H4 (cell line): ENCODE results near the gene FAT1. TPM values are rescaled to one million over a fixed set of nuclear protein-coding genes. Genes with fewer than 3 reads are reported as not detected.
"Not testable (repeated sequence)": the region's sequence is repeated elsewhere in the genome, so short reads cannot be mapped to it uniquely, and the experiment has no call there.

Source experiments
- DNase-seq: peaks from one replicate; pipeline ENCODE4 v3.0.0-alpha.2; 2015; ENCODE audit warnings: low spot score
- total RNA-seq: library from RNA; depleted of rRNA; stranded (reverse); fragments of >200 nt; shearing (Covaris generic); gene quantifications from 2 replicates; pipeline ENCODE4 v1.2.3, GENCODE V29; 2014

Gene FAT1
- total RNA-seq, 1 experiment from 2014 or later = 71.6 TPM

DNA sequence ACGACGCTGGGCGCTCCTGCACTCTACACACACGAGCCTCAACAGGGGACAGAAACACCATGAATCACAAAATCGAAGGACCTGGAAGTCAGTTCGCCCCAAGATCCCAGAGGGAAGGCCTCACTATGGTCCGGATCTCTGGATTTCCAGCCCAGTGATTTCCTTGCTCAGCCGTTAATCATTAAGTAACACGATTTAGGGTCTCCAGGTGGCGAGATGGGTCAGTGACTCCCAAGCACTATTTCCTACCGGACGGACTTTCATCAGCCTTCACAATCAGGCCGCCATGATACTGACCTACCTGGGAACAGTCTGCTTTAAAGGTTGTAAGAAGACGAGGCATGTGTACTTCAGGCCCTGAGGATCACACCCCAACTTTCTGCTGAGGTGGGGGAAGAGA lies 63.7 kb downstream of the FAT1 start:
- no peak for DNase-seq

DNA sequence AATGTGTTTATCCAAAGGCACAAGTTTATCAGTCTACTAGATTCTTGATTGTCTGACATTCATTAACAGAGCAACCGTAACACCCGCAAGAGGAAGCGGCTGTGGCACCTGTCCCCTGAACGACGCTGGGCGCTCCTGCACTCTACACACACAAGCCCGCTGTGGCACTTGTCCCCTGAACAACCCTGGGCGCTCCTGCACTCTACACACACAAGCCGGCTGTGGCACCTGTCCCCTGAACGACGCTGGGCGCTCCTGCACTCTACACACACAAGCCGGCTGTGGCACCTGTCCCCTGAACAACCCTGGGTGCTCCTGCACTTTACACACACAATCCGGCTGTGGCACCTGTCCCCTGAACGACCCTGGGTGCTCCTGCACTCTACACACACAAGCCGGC lies 64.2 kb downstream of the FAT1 start:
- DNase-seq = not testable (repeated sequence)

DNA sequence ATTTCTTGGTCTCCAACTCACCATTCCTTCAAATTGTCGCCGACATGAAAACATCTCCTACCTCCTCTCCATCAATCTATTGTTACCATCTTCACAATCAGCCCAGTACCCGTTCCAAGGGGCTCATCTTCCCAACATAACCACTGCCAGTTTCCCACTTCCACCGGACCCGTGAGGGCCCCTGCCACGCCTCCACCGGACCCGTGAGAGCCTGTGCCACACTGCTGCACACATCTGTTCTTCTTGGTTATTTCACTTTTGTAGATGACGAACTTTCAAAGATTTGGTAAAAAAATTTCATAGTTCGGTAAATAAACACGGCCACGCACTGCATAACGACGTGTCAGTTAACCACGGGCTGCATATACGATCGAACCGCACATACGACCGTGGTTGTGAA lies 65.0 kb downstream of the FAT1 start:
- no peak for DNase-seq

DNA sequence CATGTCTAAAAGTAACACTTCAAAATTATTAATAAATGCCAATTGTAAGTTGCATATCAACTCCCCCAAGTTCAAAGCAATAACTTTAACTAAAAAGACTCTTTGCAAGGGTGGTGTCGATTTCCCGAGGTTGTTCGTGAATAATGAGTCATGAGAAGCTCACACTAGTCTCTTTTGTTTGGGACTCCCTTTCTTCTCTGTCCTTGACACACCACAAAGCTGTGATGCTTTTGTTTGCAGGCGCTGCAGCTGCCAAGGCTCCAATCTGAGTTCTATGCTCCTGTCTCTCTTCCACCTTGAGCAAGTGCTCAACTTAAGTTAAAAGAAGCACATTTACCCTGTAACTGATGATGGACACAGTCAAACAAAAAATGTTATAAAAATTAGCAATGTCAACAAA lies 65.9 kb downstream of the FAT1 start:
- DNase-seq = no peak

DNA sequence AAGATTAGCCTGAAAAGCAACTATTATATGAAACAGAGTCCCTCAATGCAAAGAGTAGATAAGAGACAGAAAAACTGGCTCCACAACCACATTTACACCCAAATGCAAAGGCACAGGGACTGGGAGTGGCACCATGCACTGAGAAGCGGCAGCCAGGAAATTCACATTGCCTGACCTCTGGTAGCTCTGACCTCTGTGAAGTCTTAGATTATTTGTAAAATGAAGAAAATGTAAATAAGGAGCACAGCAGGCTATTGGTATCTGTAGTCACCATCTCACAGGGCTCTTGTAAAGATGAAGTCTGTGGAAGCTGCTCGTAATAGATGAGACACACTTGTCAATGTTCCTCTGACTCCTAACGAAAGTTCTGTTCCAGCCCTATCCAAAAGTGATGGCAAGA lies 69.7 kb downstream of the FAT1 start:
- no peak for DNase-seq

DNA sequence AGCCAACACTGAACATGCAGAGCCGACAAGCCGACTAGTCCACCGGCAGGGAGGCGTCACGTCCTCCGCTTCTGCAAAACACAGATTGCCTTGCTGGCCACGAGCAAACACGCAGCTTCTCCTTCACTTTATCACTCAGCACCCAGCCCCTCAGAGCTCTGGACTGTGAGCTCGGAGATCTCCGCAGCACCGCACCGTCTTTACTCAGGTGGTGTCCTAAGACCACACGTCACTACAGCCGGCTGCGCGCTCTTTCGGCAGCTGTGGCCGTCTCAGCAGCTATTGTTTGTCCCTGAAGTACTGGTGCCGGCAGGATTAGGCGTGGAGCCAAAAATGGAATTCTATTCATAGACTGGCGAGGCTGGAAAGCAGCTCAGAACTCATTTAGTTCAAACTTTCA lies 72.0 kb downstream of the FAT1 start:
- no peak for DNase-seq

DNA sequence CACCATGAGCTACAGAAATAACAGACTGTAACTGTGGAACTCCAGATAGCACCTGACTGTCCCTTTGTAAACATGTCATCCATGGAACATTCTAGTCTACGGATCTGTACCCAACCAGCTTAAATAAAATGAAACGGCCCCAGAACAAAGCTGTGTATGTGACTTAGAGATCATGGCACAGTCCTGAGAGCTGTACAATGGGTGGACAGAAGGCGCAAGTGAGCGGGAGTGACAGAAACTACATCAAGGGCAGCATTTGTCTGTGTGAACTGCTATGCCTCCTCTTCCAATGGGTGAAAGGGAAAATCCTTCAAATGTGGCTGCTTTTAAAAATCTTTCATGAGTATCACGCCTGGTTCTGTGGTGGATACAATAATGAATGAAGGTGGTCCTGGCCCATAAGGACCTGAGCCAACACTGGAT lies 72.5 kb downstream of the FAT1 start:
- DNase-seq = no peak

DNA sequence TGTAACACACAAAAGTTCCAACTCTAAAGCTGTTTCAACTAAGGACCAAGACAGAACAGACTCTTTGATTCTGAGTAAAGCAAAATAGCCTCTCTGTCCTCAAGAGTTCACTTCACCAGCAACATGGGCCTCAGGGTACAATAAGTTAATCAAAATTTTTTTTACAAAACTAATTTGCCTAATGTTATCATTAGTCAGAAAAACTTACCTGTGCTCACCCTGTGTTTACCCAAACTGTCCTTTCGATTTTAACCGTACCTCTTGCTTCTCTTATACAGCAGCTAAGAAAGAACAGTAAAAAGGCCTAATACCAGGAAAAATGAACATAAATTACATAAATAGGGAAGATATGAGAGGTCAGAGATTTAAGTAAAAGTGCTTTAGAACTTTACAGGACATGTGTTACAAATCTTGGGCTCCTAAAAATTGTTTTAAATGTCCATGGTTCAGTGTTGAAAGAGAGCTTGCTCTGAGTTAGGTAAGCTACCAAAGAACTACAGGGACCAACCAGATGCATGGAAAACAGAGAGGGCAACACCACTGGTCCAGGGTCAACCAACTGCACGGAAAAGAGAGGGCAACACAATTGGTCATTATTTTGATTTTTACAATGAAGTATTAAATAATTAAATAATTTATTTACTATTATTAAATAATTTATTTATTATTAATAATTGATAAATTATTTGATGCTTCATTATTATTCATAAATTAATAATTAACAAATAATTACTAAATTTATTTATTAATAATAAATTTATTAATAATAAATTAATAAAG lies 73.1 kb downstream of the FAT1 start:
- DNase-seq = no peak

DNA sequence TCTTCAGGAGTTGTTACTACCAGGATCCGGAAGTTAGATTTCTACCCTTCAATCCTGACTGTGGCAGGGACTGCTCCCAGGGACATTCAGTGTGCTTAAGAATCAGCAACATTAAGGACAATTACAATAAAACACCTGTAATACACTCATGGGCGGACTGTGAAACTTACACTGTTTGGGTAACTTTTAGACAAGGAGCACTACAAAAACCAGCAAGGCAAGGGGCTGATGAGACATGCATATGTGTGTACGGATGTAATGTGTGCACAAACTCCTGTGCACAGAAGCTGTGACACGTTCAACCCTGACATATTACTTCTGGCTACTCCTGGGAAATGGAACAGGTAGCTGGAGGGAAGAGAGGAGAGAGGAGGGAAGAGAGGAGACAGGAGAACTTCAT lies 75.8 kb downstream of the FAT1 start:
- DNase-seq = no peak

DNA sequence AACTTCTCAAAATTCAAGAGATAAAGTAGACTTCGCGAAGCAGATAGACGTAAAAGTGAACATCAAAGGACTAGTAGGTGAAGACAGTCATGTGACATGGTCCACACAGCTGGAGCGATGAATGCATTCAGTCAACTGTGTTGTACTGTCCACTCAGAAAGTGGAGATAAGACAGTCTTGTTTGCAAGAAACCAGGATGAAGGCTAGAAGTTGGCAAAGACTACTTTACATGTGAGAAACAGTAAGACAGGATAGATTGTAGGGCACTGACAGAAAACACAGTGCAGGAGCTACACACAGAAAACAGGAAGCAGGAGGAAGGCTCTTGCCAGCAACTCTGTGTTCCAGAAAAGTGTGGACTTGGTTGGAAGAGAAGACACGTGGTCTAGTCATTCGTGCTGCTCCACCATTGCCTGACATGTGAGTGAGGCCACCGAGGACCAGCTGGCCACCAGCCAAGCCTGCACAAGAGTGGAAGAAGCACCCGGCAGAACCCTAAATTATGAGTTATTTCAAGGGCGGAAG lies 78.9 kb downstream of the FAT1 start:
- no peak for DNase-seq

DNA sequence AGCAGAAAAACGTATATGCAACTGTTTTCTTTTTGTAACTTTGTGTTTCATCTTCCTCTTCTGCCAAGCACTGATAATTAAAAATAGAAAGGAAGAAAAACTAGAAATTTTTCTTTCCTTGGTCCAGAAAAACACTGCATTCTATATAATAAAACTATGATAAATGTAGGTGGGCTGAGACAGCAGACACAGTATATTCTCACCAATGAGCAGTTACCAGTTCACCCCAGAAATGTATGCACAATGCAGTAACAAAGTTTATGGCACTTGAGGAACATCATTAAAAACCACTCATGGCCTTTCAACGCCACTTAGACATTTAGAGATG lies 79.4 kb downstream of the FAT1 start:
- no peak for DNase-seq

DNA sequence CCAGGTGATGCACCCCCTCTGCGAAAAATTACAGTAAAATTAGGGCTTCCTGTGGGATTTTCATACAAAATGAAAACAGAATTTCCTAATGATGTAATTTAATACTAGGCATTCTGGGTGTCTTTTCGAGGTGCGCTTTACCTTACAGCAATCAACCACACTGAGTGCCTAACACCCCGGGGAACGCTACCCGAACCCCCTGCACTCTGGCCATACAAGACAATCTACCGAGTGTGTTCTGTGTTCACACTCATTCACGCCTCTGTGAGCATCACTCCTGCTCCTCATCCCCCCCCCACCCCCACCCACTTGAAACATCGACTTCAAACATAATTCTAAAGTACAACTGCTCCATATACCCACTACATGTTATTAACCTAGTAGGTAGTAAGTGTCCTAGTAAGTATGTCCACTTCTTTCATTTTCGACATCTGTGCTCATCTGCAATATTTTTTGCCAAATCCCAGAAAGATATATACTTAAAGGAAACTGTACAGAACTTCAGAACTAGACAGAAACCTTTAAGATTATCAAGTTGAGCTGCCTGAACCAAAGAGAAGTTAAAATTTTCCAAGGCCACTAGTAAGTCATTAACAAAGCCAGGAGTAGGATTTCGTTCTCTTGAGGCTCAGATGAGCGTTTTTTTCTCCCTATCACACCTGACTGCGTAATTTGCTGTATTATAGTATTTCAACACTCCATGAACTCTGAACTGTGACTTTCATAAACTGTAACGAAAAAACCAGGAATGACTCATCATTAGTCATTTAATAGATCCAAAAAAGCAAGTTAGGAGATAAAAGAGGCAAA lies 80.0 kb downstream of the FAT1 start:
- peak; percentile 45 for DNase-seq

DNA sequence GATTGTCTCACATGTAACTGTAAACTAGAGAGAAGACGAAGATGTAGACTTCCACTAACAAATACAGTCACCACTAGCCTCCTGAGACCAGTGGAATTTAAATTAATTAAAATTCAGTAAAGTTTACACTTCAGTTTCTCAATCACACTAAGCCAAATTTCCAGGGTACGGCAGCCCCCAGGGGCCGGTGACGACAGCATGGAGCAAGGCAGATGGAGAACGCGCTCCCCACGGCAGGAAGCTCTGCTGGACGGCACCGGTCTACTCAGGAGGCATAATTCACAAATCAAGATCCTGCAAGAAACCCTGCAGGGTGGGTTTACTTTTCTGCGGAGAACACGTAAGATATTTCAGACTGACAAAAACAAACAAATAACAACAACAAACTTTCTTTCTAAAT lies 80.7 kb downstream of the FAT1 start:
- DNase-seq = no peak

DNA sequence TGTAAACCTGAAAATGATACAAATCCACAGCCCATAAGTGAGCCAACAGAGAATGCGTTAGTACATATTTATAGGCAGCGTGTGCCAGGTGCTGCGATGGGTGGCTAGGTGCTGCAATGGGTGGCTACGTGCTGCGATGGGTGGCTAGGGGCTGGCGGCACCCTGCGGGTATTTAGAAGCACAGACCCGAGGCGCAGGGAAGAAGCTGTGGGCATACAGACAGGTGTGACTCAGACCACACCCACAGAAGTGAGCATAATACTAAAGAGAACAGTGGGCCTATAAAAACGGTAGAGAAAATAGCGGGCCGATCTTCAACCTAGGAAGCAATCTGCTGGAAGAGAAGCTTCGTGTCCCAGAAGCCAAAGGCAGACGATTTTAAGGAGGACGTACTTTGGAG lies 81.1 kb downstream of the FAT1 start:
- DNase-seq = no peak

DNA sequence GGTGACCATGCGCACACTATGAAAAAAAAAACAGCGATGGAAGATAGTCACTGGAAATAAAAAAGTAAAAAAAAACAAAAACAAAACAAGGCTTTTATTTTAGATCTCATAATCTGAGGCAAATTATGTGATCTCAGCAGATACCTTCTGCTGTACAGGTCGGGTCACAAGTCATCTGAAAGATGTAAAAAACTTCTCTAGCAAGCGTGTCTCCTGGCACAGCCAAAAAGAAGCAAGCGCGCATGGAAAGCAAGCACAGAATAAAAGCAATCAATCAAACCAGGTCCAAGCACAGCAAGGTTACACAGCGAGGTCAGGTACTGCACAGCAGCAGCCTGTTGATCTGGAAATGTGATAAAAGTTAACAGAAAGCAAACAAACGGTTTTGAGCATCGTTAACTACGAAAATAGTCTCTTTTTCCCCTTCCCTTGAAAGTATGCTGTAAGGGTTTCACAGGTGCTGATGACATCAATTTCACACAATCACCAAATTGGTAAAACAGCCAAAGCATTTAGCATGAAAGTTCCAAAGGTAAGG lies 89.0 kb downstream of the FAT1 start:
- DNase-seq = no peak

DNA sequence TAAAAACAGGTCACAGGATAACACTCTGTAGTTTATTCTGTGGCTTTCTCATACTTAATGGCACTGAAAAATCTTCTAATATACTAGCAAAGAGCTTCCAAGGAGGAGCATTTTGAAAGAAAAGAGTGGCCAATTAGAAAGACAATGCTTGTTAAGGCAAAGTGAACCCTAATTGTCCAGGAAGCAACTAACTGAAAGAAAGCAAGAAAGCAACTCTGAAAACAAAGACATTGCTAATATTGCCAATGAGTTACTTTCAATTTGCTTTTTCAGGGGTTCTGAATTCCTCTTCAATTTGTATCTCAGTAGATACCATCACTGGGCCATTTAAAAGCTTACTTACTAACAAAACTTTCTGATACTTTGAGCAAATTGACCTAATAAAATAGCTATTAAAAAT lies 89.8 kb downstream of the FAT1 start:
- DNase-seq = no peak

DNA sequence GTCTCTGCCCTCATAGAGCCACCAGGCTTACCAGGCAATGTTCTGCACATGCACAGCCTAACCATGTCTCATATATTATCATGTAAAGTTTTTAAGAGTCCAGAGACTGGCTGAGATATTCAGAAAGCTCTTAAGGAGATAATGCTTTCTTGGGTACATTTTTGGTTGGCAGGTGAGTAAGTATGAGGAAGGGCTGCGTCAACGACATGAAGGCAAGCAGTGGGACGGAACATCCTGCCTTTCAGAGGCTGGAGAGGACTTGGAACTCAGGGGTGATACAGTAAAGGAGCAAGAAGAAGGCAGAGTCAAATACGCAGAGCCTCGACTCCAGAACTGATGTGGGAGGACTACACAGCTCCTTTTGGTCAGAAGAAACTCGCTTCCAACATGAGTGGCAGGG lies 93.5 kb downstream of the FAT1 start:
- no peak for DNase-seq

DNA sequence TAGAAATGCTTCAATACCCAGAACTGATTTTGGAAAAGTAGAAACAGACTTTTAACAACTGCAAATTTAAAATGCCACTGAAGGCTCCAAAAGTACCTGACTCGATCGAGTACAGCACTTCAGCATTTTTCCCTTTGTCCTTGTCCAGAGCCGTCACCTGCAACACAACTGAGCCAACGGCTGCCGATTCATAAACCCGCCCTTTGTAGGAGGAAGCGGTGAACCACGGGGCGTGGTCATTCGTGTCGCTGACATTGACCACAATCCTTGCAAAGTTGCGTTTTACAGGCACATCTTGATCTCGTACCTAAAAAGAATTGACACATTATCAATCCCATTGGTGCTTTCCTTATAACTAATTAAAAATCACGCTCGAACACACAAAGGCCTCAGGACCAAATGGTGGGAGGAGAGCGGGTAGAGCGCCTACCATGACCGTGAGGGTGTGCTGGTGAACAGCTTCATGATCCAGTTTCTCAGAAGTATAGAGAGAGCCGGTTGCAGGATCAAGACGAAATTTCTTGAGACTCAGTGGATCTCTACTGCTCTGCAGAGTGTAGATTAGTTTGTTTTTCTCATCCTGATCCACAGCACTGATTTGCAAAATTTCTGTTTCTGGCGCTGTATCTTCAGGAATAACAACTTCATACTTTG lies 95.5 kb downstream of the FAT1 start:
- DNase-seq = no peak

DNA sequence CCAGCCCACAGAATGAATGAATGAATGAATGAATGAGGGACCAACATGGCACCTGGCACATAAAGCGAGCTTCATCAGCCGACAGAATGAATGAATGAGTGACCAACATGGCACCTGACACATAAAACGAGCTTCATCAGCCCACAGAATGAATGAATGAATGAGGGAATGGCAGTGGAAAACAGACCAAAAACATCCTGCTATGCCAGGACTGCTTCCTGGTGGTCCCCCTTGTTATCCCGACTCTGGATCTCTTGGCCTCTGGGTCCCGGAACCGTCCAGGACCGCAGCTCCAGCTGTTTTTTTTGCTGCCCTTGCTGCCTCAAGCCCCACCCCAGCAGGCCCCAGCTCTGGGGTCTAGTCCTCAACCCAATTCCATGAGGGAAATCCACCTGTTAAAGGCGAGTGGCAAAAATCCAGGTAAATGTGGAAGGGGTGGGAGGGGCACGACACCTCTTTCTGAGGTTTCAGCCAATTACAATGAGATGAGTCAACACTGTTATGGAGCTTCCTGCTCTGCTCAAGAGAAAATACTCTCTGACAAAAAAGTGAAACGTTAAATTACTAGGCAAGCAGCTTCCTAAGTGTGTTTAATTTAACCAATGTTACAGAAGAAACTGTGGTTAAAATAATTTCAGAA lies 96.3 kb downstream of the FAT1 start:
- no peak for DNase-seq

DNA sequence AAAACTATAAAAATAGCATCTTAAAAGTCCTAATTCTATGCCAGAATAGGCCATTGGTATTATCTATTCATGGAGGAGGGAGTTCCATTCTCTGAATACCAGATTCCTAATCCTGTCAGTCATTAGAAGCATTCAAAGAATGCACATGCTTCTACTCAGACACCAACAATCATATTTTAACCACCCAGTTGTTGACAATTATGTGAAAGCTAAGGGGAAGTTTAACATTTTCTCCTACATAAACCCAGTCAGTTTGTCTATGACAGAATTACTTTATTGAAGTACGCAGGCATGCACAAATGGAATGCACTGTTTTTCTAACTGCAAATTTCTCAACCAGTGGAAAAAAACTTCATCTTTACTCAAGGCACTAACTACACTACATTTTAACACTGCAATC lies 98.7 kb downstream of the FAT1 start:
- no peak for DNase-seq

DNA sequence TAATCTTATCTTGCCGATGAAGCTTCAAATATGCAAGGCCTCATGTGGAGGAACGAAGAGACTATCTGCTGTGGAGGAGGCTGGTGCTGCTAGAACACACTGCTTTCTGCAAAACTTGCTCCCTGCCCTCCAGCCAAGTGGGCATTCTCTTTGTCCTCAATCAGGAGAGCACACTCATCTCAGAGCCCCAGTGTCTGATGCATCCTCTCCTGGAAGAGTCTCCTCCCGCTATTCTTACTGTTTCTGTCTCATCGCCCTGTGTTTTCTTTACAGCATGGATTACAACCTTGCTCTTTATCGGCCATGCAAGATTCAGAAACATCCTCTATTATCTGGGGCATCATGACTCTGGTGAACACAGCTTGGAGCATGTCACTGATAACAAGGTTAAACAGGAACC lies 100.1 kb downstream of the FAT1 start:
- no peak for DNase-seq
